Loucy (cell line): ENCODE data around the gene OGDH.

Experiments used
- CTCF ChIP-seq: fragments of 200-600 bp; sonication (generic); conservative IDR thresholded peaks from 2 replicates; pipeline ENCODE4 v1.5.1; 2014; ENCODE audit warnings: mild to moderate bottlenecking, antibody characterized with exemption, low read length
- EZH2phosphoT487 ChIP-seq: fragments of 200-600 bp; IDR thresholded peaks from 2 replicates; pipeline ENCODE4 v1.6.1; 2018; ENCODE audit warnings: antibody characterized with exemption, mild to moderate bottlenecking, moderate library complexity, borderline replicate concordance

- TF ChIP-seq CTCF = no peak
- no peak for TF ChIP-seq EZH2phosphoT487
Observed at GRCh38 chr7:44607141-44608068, 978 bp downstream of the OGDH start.
